Measurements from ENCODE around the gene CAMK4. TPM values are rescaled to one million over a fixed set of nuclear protein-coding genes. Genes with fewer than 3 reads are reported as not detected.
A peak's percentile ranks its signal among the peaks of the same experiment; 100 is the strongest.

CAMK4 gene
- total RNA-seq, 1 donor from 2014 or later, result 1.2 TPM

- no peak overlapping the region for H3K27ac Mint-ChIP-seq (ENCODE audit: unreplicated experiment)
- H3K36me3 Mint-ChIP-seq (ENCODE audit: unreplicated experiment), result no peaks in the 10 kb centered on the region
- TF ChIP-seq, protein P1, sequence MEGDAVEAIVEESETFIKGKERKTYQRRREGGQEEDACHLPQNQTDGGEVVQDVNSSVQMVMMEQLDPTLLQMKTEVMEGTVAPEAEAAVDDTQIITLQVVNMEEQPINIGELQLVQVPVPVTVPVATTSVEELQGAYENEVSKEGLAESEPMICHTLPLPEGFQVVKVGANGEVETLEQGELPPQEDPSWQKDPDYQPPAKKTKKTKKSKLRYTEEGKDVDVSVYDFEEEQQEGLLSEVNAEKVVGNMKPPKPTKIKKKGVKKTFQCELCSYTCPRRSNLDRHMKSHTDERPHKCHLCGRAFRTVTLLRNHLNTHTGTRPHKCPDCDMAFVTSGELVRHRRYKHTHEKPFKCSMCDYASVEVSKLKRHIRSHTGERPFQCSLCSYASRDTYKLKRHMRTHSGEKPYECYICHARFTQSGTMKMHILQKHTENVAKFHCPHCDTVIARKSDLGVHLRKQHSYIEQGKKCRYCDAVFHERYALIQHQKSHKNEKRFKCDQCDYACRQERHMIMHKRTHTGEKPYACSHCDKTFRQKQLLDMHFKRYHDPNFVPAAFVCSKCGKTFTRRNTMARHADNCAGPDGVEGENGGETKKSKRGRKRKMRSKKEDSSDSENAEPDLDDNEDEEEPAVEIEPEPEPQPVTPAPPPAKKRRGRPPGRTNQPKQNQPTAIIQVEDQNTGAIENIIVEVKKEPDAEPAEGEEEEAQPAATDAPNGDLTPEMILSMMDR (IDR thresholded peaks at IDR 0.05), result peak; percentile 61
- H3K27me3 Mint-ChIP-seq (ENCODE audit: unreplicated experiment), result peaks cover 20% of the 10 kb centered on the region
- no peaks in the 10 kb centered on the region for H3K9me3 Mint-ChIP-seq (ENCODE audit: unreplicated experiment)
- no peak overlapping the region for H3K4me3 Mint-ChIP-seq (ENCODE audit: unreplicated experiment)
- no peak for DNase-seq (ENCODE audit: extremely low spot score, unreplicated experiment)
- H3K4me1 Mint-ChIP-seq (ENCODE audit: unreplicated experiment), result peaks cover 1% of the 10 kb centered on the region
These were observed 237.1 kb downstream of the CAMK4 start for GRCh38 chr5:111461255-111461671.

- DNase-seq (ENCODE audit: extremely low spot score, unreplicated experiment), result no peak
- Mint-ChIP-seq H3K9me3 (ENCODE audit: unreplicated experiment) (no peaks in the 10 kb centered on the region), H3K27me3 (ENCODE audit: unreplicated experiment) (peaks cover 20% of the 10 kb centered on the region), H3K36me3 (ENCODE audit: unreplicated experiment) (no peaks in the 10 kb centered on the region), H3K4me1 (ENCODE audit: unreplicated experiment) (peaks cover 1% of the 10 kb centered on the region), H3K27ac (ENCODE audit: unreplicated experiment) (no peak overlapping the region), H3K4me3 (ENCODE audit: unreplicated experiment) (no peak overlapping the region)
- TF ChIP-seq, protein P1 (IDR thresholded peaks at IDR 0.05), result no peak
These were observed 237.8 kb downstream of the CAMK4 start for GRCh38 chr5:111461934-111462333.

- Mint-ChIP-seq H3K27me3 (ENCODE audit: unreplicated experiment) (peaks cover 22% of the 10 kb centered on the region), H3K4me3 (ENCODE audit: unreplicated experiment) (no peak overlapping the region), H3K27ac (ENCODE audit: unreplicated experiment) (no peak overlapping the region), H3K36me3 (ENCODE audit: unreplicated experiment) (no peaks in the 10 kb centered on the region), H3K9me3 (ENCODE audit: unreplicated experiment) (no peaks in the 10 kb centered on the region), H3K4me1 (ENCODE audit: unreplicated experiment) (no peaks in the 10 kb centered on the region)
- no peak for DNase-seq (ENCODE audit: extremely low spot score, unreplicated experiment)
- TF ChIP-seq, protein P1 (IDR thresholded peaks at IDR 0.05), result no peak
These were observed 239.1 kb downstream of the CAMK4 start for GRCh38 chr5:111463311-111463710.

DNA sequence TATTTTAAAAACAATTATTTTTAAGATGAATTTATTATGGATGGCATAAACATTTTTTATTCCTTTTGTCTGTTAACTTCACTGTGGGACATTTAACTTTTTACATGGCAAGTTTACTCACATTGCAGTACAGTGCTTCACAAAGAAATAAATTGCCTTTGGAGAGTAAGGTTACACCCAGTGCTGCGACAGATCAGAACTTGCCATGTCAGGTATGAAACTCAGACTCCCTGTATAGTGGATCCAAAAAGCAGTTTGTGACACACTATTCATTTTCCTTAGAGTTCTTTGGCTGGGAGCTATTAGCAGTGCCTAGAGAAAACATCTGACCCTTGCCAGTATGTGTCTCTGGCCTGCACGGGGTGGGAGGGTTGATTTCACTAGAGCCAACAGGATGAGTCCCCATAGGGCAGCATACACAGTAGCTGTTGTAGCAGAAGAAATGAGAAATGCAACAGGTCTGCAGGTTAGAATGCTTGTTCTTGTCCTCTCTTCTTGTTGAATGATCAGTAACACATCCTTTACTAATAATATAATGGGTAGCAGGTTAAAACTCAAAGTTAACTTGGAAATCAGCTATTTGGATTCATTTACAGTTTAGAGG lies 245.2 kb downstream of the CAMK4 start:
- DNase-seq (ENCODE audit: extremely low spot score, unreplicated experiment), result no peak
- no peaks in the 10 kb centered on the region for H3K36me3 Mint-ChIP-seq (ENCODE audit: unreplicated experiment)
- TF ChIP-seq, protein P1 (IDR thresholded peaks at IDR 0.05), result no peak
- no peaks in the 10 kb centered on the region for H3K9me3 Mint-ChIP-seq (ENCODE audit: unreplicated experiment)
- H3K4me3 Mint-ChIP-seq (ENCODE audit: unreplicated experiment), result no peak overlapping the region
- peaks cover 4% of the 10 kb centered on the region for H3K27me3 Mint-ChIP-seq (ENCODE audit: unreplicated experiment)
- H3K27ac Mint-ChIP-seq (ENCODE audit: unreplicated experiment), result no peak overlapping the region
- no peaks in the 10 kb centered on the region for H3K4me1 Mint-ChIP-seq (ENCODE audit: unreplicated experiment)

DNA sequence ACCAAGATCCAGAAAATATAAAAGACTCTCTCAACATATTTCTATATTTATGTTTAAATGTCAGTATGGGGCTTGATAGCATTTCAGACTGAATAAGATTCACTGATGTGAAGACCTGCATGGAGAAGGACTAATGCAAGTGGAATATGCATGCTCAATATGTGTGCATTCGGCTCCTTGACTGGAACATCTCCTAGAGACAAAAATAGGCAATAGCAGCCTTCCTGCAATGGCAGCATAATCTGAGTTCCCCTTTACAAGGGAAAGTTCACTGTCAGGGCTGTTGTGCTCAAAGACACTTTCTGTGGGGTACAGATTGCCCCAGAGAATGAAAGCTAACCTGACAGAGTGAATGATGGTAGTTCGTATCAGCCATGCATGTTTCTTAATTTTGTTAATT lies 245.7 kb downstream of the CAMK4 start:
- Mint-ChIP-seq H3K4me3 (ENCODE audit: unreplicated experiment) (no peak overlapping the region), H3K4me1 (ENCODE audit: unreplicated experiment) (no peaks in the 10 kb centered on the region), H3K27me3 (ENCODE audit: unreplicated experiment) (peaks cover 3% of the 10 kb centered on the region), H3K36me3 (ENCODE audit: unreplicated experiment) (no peaks in the 10 kb centered on the region), H3K9me3 (ENCODE audit: unreplicated experiment) (no peaks in the 10 kb centered on the region), H3K27ac (ENCODE audit: unreplicated experiment) (no peak overlapping the region)
- DNase-seq (ENCODE audit: extremely low spot score, unreplicated experiment), result no peak
- TF ChIP-seq, protein P1 (IDR thresholded peaks at IDR 0.05), result no peak

Data from osteocyte (in vitro differentiated cells).